Peyer's patch (tissue), 4 donors: ENCODE measurements around the gene NRL. TPM values are rescaled to one million over a fixed set of nuclear protein-coding genes. Genes with fewer than 3 reads are reported as not detected.
A peak's percentile ranks its signal among the peaks of the same experiment; 100 is the strongest.

Experiments
- DNase-seq, 3 donors: peaks; one replicate each; pipeline ENCODE4 v3.0.0-alpha.2; 2017 to 2019
- H3K27ac ChIP-seq, 4 donors: fragments of 200-600 bp; sonication (generic); one replicate each; pipeline ENCODE4 v1.5.1; 2016 to 2019
- H3K27me3 ChIP-seq, 2 donors: fragments of 200-600 bp; sonication (generic); one replicate each; pipeline ENCODE4 v1.5.1; 2019
- H3K36me3 ChIP-seq, 3 donors: fragments of 200-600 bp; sonication (generic); one replicate each; pipeline ENCODE4 v1.5.1; 2016 to 2019
- H3K4me1 ChIP-seq, 4 donors: fragments of 200-600 bp; sonication (generic); one replicate each; pipeline ENCODE4 v1.5.1; 2016 to 2019
- H3K4me3 ChIP-seq, 4 donors: fragments of 200-600 bp; sonication (generic); 1 replicate in 3 of 4; 2 replicates in 1 of 4; pipeline ENCODE4 v1.5.1; 2016 to 2019; ENCODE audit warnings: mild to moderate bottlenecking in 1 of 4
- H3K9me3 ChIP-seq, 4 donors: fragments of 200-600 bp; sonication (generic); one replicate each; pipeline ENCODE4 v1.5.1; 2016 to 2019; ENCODE audit warnings: mild to moderate bottlenecking in 1 of 4
- CTCF ChIP-seq, 6 experiments: fragments of 450-650 bp in 4 of 6; fragments of 200-600 bp in 2 of 6; sonication (generic) in 1 of 6; IDR thresholded peaks; one replicate each; pipeline ENCODE4 v1.5.1; 2017 to 2019; ENCODE audit warnings: antibody characterized with exemption in 6 of 6, mild to moderate bottlenecking in 3 of 6, moderate library complexity in 1 of 6
- POLR2A ChIP-seq, 2 donors: fragments of 450-650 bp; IDR thresholded peaks; one replicate each; pipeline ENCODE4 v1.5.1; 2017; ENCODE audit warnings: antibody characterized with exemption in 2 of 2, mild to moderate bottlenecking in 2 of 2, moderate library complexity in 2 of 2
- total RNA-seq, 4 donors: library from RNA; depleted of rRNA; stranded (reverse); fragments of >200 nt; gene quantifications; one replicate each; pipeline ENCODE4 v1.1.0, GENCODE V29; 2016

NRL gene
- 10 to 100 TPM in 2 of 4 donors, 1 to 10 TPM in 1, not detected in 1; 4.6 to 14.2 (median 13.5) TPM for total RNA-seq

GRCh38 chr14:24114532-24115421 is at the start of gene NRL, which contains the start of gene DCAF11:
NRL (minus strand) TSS chr14:24114949; CDS start chr14:24082848, 32,101 bp downstream.
DCAF11 (plus strand) TSS chr14:24114777; CDS start chr14:24115595, 818 bp downstream.
- Histone ChIP-seq H3K27me3 (no peaks in the 10 kb centered on the region), H3K4me3 (peak within 1 kb of the TSS; percentile 50 to 89 (median 72)), H3K36me3 (peaks cover 0 to 31% (median 3%) of the 10 kb centered on the region in 3 donors), H3K4me1 (peaks cover 4 to 31% (median 10%) of the 10 kb centered on the region in 4 donors), H3K9me3 (no peaks in the 10 kb centered on the region), H3K27ac (peak within 1 kb of the TSS; percentile 94 to 99 (median 97))
- peak; percentile 98 to 99 (median 99) for DNase-seq
- TF ChIP-seq CTCF (IDR thresholded peaks at IDR 0.05) (peak in 1 of 6 experiments; percentile 2), POLR2A (IDR thresholded peaks at IDR 0.05) (peak; percentile 12 to 57)

- Histone ChIP-seq H3K4me1 (peaks cover 5 to 31% (median 15%) of the 10 kb centered on the region in 4 donors), H3K36me3 (peaks cover 0 to 69% (median 3%) of the 10 kb centered on the region in 3 donors), H3K27me3 (no peaks in the 10 kb centered on the region), H3K9me3 (no peaks in the 10 kb centered on the region), H3K27ac (peak overlapping the region; percentile 91 to 96 (median 95)), H3K4me3 (peak overlapping the region; percentile 53 to 77 (median 68))
- peak in 1 of 3 donors; percentile 37 for DNase-seq
- no peak for TF ChIP-seq POLR2A (IDR thresholded peaks at IDR 0.05)
- no peak for TF ChIP-seq CTCF (IDR thresholded peaks at IDR 0.05)
Observed at GRCh38 chr14:24162093-24162492, 47.3 kb upstream of the NRL start.

GRCh38 chr14:24160850-24161804 is 46.4 kb upstream of the NRL start, which contains the start of gene IRF9:
IRF9 (plus strand) TSS chr14:24161265; CDS start chr14:24162145, 880 bp downstream.
- peaks cover 0 to 69% (median 5%) of the 10 kb centered on the region in 3 donors for H3K36me3 ChIP-seq
- peak within 1 kb of the TSS; percentile 91 to 96 (median 95) for H3K27ac ChIP-seq
- H3K4me1 ChIP-seq = peaks cover 5 to 31% (median 15%) of the 10 kb centered on the region in 4 donors
- DNase-seq = peak; percentile 97 to 99 (median 99)
- peak within 1 kb of the TSS; percentile 53 to 77 (median 68) for H3K4me3 ChIP-seq
- H3K27me3 ChIP-seq = no peaks in the 10 kb centered on the region
- TF ChIP-seq CTCF (IDR thresholded peaks at IDR 0.05) (peak; percentile 95 to 99 (median 98)), POLR2A (IDR thresholded peaks at IDR 0.05) (peak; percentile 68 to 80)
- H3K9me3 ChIP-seq = no peaks in the 10 kb centered on the region

GRCh38 chr14:24160499-24160849 is 45.7 kb upstream of the NRL start:
- H3K36me3 ChIP-seq = peaks cover 0 to 69% (median 7%) of the 10 kb centered on the region in 3 donors
- TF ChIP-seq POLR2A (IDR thresholded peaks at IDR 0.05) (no peak), CTCF (IDR thresholded peaks at IDR 0.05) (no peak)
- no peaks in the 10 kb centered on the region for H3K9me3 ChIP-seq
- no peaks in the 10 kb centered on the region for H3K27me3 ChIP-seq
- peaks cover 5 to 31% (median 15%) of the 10 kb centered on the region in 4 donors for H3K4me1 ChIP-seq
- H3K27ac ChIP-seq = peak overlapping the region; percentile 91 to 96 (median 95)
- DNase-seq = no peak
- peak overlapping the region in 1 of 4 donors; percentile 63 for H3K4me3 ChIP-seq
